ENCODE results near the gene NR2C1. TPM values are rescaled to one million over a fixed set of nuclear protein-coding genes. Genes with fewer than 3 reads are reported as not detected.
A peak's percentile ranks its signal among the peaks of the same experiment; 100 is the strongest.

The NR2C1 gene
- total RNA-seq, 2 donors from 2014 or later: 45.6 to 92.8 TPM

- peaks cover 10 to 20% of the 10 kb centered on the region in 2 donors for H3K4me1 ChIP-seq (ENCODE audit: control insufficient read depth in 1 of 2, low read depth in 2 of 2)
- H3K36me3 ChIP-seq: no peaks in the 10 kb centered on the region
- no peak for ATAC-seq (ENCODE audit: insufficient number of reproducible peaks, low FRiP score, low read depth)
- no peak for TF ChIP-seq CTCF (IDR thresholded peaks at IDR 0.05)
- peak overlapping the region; percentile 19 to 38 for H3K27ac ChIP-seq
- H3K9me3 ChIP-seq: no peaks in the 10 kb centered on the region
- no peak for DNase-seq (ENCODE audit: low spot score)
- H3K4me3 ChIP-seq: peak overlapping the region; percentile 20
- no peaks in the 10 kb centered on the region for H3K27me3 ChIP-seq (replicated peaks; ENCODE audit: insufficient read depth)
These were observed 10.5 kb upstream of the NR2C1 start for GRCh38 chr12:95083938-95084337.

- no peaks in the 10 kb centered on the region for H3K9me3 ChIP-seq
- peaks cover 10 to 20% of the 10 kb centered on the region in 2 donors for H3K4me1 ChIP-seq (ENCODE audit: control insufficient read depth in 1 of 2, low read depth in 2 of 2)
- ATAC-seq (ENCODE audit: insufficient number of reproducible peaks, low FRiP score, low read depth): no peak
- no peaks in the 10 kb centered on the region for H3K36me3 ChIP-seq
- TF ChIP-seq CTCF (IDR thresholded peaks at IDR 0.05): no peak
- no peak overlapping the region for H3K4me3 ChIP-seq
- no peak for DNase-seq (ENCODE audit: low spot score)
- peak overlapping the region; percentile 19 to 38 for H3K27ac ChIP-seq
- H3K27me3 ChIP-seq (replicated peaks; ENCODE audit: insufficient read depth): no peaks in the 10 kb centered on the region
These were observed 10.1 kb upstream of the NR2C1 start for GRCh38 chr12:95083471-95083870.

- DNase-seq (ENCODE audit: low spot score) (no peak), ATAC-seq (ENCODE audit: insufficient number of reproducible peaks, low FRiP score, low read depth) (no peak)
- H3K27ac ChIP-seq: no peak overlapping the region
- no peak overlapping the region for H3K4me3 ChIP-seq
- no peaks in the 10 kb centered on the region for H3K9me3 ChIP-seq
- TF ChIP-seq CTCF (IDR thresholded peaks at IDR 0.05): no peak
- no peaks in the 10 kb centered on the region for H3K27me3 ChIP-seq (replicated peaks; ENCODE audit: insufficient read depth)
- H3K4me1 ChIP-seq (ENCODE audit: control insufficient read depth in 1 of 2, low read depth in 2 of 2): peaks cover 3 to 10% of the 10 kb centered on the region in 2 donors
- no peaks in the 10 kb centered on the region for H3K36me3 ChIP-seq
These were observed 3.9 kb upstream of the NR2C1 start for GRCh38 chr12:95077341-95077740.

- DNase-seq (ENCODE audit: low spot score) (no peak), ATAC-seq (ENCODE audit: insufficient number of reproducible peaks, low FRiP score, low read depth) (no peak)
- Histone ChIP-seq H3K36me3 (no peaks in the 10 kb centered on the region), H3K4me3 (no peak overlapping the region), H3K27me3 (replicated peaks; ENCODE audit: insufficient read depth) (no peaks in the 10 kb centered on the region), H3K9me3 (no peaks in the 10 kb centered on the region), H3K4me1 (ENCODE audit: control insufficient read depth in 1 of 2, low read depth in 2 of 2) (peaks cover 8 to 20% of the 10 kb centered on the region in 2 donors), H3K27ac (peak overlapping the region; percentile 20 to 45)
- no peak for TF ChIP-seq CTCF (IDR thresholded peaks at IDR 0.05)
These were observed 1.3 kb upstream of the NR2C1 start for GRCh38 chr12:95074766-95075165.

- Histone ChIP-seq H3K9me3 (no peaks in the 10 kb centered on the region), H3K4me3 (peak overlapping the region; percentile 97), H3K36me3 (no peaks in the 10 kb centered on the region), H3K27me3 (replicated peaks; ENCODE audit: insufficient read depth) (no peaks in the 10 kb centered on the region), H3K27ac (peak overlapping the region; percentile 82 to 85), H3K4me1 (ENCODE audit: control insufficient read depth in 1 of 2, low read depth in 2 of 2) (peaks cover 8 to 20% of the 10 kb centered on the region in 2 donors)
- ATAC-seq (ENCODE audit: insufficient number of reproducible peaks, low FRiP score, low read depth): no peak
- TF ChIP-seq CTCF (IDR thresholded peaks at IDR 0.05): peak; percentile 68
- DNase-seq (ENCODE audit: low spot score): no peak
These were observed 491 bp upstream of the NR2C1 start for GRCh38 chr12:95073698-95074520.
